Stimulated activated CD8-positive, alpha-beta memory T cell treated with anti-CD3 and anti-CD28 coated beads, Interleukin-7, amount 100 ng/mL, for 24 hours (primary cell): ENCODE data around the gene B3GNT5.
"Not testable (repeated sequence)": the region's sequence is repeated elsewhere in the genome, so short reads cannot be mapped to it uniquely, and the experiment has no call there.

Experiments used
- DNase-seq: peaks from one replicate; pipeline ENCODE4 v3.0.0-alpha.2; 2020; ENCODE audit warnings: low read depth

The B3GNT5 gene

DNA sequence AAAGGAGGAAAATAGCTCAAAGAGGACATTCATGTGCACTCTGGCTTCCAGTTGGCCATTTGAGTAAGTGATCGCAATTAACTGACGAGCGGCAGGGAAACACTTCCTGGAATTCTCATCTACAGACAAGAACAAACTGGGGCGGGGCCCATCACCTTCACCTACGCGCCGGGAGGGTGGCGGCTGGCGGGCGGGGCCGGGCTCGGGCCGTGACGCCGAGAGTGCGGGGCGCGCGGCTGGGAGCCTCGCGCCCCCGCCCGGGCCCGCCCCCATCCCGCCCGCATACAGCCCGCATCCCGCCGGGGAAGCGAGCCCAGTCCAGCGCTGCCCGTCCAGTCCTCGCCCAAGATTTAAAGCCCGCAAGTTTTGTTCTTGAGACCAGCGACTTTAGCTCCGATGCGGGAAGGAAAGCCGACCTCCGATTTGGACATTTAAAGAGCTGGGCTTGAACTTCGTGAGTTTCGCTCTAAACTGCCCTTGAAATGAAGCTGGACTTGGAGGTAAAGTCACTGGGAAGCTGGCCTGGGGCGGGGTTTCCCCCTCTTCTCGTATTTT lies at the start of gene B3GNT5:
Gene B3GNT5, plus strand, starts transcription at position 281 of the 555 bp plus-strand sequence. CDS start 16,546 bp downstream, outside the sequence.
- DNase-seq: no peak

- no peak for DNase-seq
Observed at GRCh38 chr3:183203670-183204069, 49.4 kb upstream of the B3GNT5 start.

- DNase-seq: no peak
Observed at GRCh38 chr3:183208260-183208659, 44.8 kb upstream of the B3GNT5 start.

DNA sequence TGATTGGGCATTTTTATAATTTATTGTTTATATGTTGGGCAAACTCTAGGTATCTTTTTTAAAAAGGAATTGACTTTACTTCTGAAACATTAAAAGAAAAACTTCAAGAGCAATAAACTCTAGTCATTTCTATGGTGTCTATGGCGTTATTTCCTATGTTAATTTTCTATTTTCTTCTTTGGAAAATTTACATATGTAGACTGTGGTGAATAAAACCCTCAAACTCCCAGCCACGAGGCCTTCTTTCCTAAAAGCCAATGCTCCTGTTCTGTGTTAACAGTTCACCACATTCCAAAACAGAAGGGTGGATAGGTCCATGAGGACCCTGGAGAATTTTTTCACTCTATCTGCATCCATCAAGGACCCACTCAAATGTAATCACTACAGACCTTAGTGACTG lies 44.3 kb upstream of the B3GNT5 start:
- no peak for DNase-seq

- DNase-seq: no peak
Observed at GRCh38 chr3:183210341-183210740, 42.7 kb upstream of the B3GNT5 start.

- no peak for DNase-seq
Observed at GRCh38 chr3:183210862-183211341, 42.2 kb upstream of the B3GNT5 start.

- no peak for DNase-seq
Observed at GRCh38 chr3:183211352-183211751, 41.7 kb upstream of the B3GNT5 start.

DNA sequence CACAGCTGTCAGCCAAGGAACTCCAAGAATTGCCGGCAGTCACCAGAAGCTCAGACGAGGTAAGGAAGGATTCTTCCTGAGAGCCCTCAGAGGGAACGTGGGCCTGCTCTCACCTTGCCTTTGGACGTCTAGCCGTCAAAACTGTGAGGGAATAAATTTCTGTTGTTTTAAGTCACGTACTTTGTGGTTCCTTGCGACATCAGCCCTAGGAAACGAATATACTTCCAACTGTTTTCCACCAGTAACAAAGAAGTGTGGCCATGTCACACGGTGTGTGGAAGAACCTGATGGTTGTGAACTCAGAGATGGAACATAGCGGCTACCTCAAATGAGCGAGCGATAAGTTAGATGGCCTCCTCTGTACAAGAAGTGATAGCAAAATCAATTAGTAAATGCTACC lies 41.0 kb upstream of the B3GNT5 start:
- DNase-seq: no peak

GRCh38 chr3:183212565-183212964 lies 40.5 kb upstream of the B3GNT5 start:
- DNase-seq: no peak

GRCh38 chr3:183213415-183214276 lies 39.4 kb upstream of the B3GNT5 start:
- DNase-seq: no peak

DNA sequence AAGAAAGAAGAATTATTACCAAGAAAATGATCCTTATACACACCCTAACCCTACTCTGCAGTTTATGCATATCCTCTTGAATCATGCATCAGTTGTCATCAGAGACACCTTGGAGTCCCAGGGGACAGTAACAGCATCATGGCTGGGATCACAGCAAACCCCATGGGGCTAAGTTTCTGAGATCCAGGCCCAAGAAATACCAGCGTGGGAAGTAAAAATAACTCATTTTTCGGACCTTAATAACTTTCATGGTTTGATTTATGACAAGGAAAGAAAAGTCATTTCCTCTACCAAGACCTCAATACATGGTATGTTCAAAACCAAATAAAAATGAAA lies 38.8 kb upstream of the B3GNT5 start:
- no peak for DNase-seq

- no peak for DNase-seq
Observed at GRCh38 chr3:183215591-183216202, 37.4 kb upstream of the B3GNT5 start.

- no peak for DNase-seq
Observed at GRCh38 chr3:183217548-183218332, 35.3 kb upstream of the B3GNT5 start.

- no peak for DNase-seq
Observed at GRCh38 chr3:183218826-183219225, 34.2 kb upstream of the B3GNT5 start.

- DNase-seq: no peak
Observed at GRCh38 chr3:183220828-183221227, 32.2 kb upstream of the B3GNT5 start.

GRCh38 chr3:183222631-183223235 lies 30.3 kb upstream of the B3GNT5 start:
- no peak for DNase-seq

DNA sequence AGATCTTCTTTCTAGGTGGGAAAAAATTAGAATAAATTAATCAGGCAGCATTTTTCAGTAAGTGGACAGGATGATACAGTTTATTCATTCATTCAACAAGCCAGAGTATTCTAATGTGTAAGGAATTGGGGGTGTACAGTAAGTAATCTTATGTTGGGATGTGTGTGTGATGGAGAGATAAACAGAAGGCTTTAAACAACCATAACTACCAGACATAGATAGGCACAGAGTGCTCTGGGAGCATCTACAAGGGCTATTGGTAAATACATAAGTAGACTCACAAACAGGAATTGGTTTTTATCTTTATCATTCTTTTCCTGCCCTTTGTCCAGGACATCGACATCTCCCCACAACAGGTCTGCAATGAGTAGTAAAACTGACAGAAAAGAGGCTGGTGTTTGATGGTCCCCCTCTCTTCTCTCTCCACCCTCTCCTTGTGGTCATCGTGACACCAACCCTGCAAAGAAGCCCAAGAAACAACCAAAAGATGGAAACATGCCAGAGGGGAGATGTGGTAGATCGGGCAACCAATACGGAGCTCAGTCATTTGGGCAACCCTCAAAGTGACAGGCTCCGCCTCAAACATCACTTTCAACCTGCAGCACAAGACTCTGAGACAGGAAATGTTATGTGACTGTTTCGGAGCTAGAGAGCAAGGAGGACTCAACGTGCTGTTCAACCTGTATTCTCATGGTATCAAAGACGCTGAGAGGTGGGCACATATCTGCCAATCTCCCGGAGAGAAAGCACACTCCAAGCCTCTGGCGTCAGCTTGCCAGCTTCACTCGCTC lies 28.7 kb upstream of the B3GNT5 start:
- no peak for DNase-seq

DNA sequence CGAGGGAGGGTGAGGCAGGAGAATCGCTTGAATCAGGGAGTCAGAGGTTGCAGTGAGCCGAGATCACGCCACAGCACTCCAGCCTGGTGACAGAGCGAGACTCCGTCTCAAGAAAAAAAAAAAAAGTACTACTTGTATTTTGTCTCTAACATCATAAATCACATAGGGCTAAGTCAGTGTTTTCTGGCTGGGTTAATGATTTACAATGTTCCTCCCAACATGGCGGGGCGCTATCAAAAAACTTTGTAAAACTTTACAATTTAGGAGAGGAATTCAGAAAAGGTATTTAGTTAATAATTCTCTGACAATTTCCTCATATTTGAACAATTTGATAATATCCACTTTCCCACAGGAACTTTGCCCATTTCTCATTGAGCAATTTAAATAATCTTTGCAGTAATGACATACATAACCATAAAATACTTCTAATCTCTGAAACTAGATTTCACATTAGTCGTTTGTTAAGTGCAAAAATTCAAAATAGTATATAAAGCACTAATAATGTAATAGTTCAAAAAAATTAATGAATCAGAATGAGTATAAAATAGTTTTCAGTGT lies 26.6 kb upstream of the B3GNT5 start:
- no peak for DNase-seq

DNA sequence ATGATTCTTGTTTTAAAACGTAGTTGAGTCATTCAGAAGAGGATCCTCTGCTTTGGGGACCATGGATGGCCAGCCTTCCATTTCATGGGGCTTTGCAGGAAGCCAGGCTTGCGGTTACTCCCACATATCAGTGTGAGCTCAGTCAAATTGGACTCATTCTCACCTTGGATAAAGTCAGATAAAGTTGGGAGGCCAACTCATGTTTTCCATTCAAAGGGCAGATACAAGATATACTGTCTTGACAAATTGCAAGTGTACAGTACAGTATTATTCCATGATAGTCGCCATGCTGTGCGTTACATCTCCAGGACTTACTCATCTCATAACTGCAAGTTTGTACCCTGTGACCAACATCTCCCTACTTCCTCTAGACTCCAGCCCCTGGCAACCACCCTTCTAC lies 25.5 kb upstream of the B3GNT5 start:
- no peak for DNase-seq

DNA sequence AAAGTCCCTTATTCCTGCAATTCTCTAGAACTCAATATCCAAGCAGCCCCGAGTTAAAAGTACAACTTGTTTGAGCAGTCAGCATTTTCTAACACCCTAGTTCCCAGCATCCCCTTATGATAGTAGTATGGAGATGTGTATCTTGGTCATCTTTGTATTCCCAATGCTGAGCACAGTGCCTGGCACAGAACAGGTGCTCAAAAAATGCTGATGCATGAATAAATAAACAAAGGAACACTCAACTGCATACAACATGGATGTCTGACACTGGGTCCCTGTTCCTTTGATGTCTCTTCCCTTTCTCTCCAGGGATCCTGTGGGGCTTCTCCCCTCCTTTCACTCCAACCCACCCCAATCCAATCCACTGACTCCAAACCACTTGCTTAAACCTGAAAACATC lies 23.9 kb upstream of the B3GNT5 start:
- DNase-seq: no peak

DNA sequence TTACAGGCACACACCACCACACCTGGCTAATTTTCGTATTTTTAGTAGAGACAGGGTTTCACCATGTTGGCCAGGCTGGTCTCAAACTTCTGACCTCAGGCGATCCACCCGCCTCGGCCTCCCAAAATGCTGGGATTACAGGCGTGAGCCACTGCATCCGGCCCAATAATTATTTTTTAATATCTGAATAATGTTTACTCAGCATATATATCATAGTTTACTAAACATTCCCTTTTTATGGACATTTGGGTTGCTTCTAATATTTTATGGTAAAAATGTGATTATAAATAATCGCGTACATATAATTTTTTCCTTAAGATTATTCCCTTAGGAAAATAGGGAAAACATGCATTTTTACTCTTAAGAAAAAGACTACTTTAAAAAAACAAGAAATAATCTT lies 22.8 kb upstream of the B3GNT5 start:
- DNase-seq: not testable (repeated sequence)
